Activated CD4-positive, alpha-beta T cell treated with anti-CD3 and anti-CD28 coated beads, Interleukin-2, amount 10 ng/mL, durations not matched to agents 7 days and 5 days (primary cell): ENCODE data around the gene KCNN3. TPM values are rescaled to one million over a fixed set of nuclear protein-coding genes. Genes with fewer than 3 reads are reported as not detected.
A peak's percentile ranks its signal among the peaks of the same experiment; 100 is the strongest.

Experiments used
- CTCF ChIA-PET: fragments of 350-600 bp; sonication (Branson Sonifier 250); formaldehyde crosslinking; loops from one replicate; lab custom pipeline; 2021; ENCODE audit warnings: antibody characterized with exemption; lab: Charles Lee
- POLR2A ChIA-PET: fragments of 350-600 bp; sonication (Branson Sonifier 250); formaldehyde crosslinking; loops from one replicate; lab custom pipeline; 2021; ENCODE audit warnings: antibody characterized with exemption; lab: Charles Lee
- DNase-seq: peaks from one replicate; pipeline ENCODE4 v3.0.0-alpha.2; 2020
- H3K27ac Mint-ChIP-seq: one replicate; pipeline ENCODE4 v1.8.0; 2021; ENCODE audit warnings: mild to moderate bottlenecking, moderate library complexity, mixed read lengths
- H3K27me3 Mint-ChIP-seq: one replicate; pipeline ENCODE4 v1.8.0; 2021; ENCODE audit warnings: mixed read lengths
- H3K36me3 Mint-ChIP-seq: one replicate; pipeline ENCODE4 v1.8.0; 2021; ENCODE audit warnings: low read depth, mixed read lengths
- H3K4me1 Mint-ChIP-seq: one replicate; pipeline ENCODE4 v1.8.0; 2021; ENCODE audit warnings: mixed read lengths
- H3K4me3 Mint-ChIP-seq: one replicate; pipeline ENCODE4 v1.8.0; 2021; ENCODE audit warnings: mild to moderate bottlenecking, moderate library complexity, mixed read lengths
- H3K9me3 Mint-ChIP-seq: one replicate; pipeline ENCODE4 v1.8.0; 2021; ENCODE audit warnings: mixed read lengths
- total RNA-seq, 2 experiments: library from RNA; stranded (reverse); gene quantifications; one replicate each; pipeline ENCODE4 v1.2.3, GENCODE V29; 2021

The KCNN3 gene
- total RNA-seq, 2 experiments from 2014 or later: 0.17 TPM; not detected in 1

GRCh38 chr1:154741741-154742495 is 128.2 kb downstream of the KCNN3 start:
- Mint-ChIP-seq H3K9me3 (peaks cover 5% of the 10 kb centered on the region), H3K27ac (no peak overlapping the region), H3K4me3 (no peak overlapping the region), H3K4me1 (peaks cover 66% of the 10 kb centered on the region), H3K36me3 (peaks cover 10% of the 10 kb centered on the region), H3K27me3 (peaks cover 40% of the 10 kb centered on the region)
- DNase-seq: no peak
- CTCF ChIA-PET: interaction anchor here (0.6 to 2.4 kb wide), 3 partner anchors 8 to 792 kb away, joined by 4 to 8 read pairs (median 4); no protein-coding TSS in a partner anchor
- POLR2A ChIA-PET: no interaction called here

- ChIA-PET CTCF (interaction anchor here (0.6 to 0.9 kb wide), 2 partner anchors 11 to 792 kb away, joined by 4 read pairs; no protein-coding TSS in a partner anchor), POLR2A (no interaction called here)
- no peak overlapping the region for H3K4me3 Mint-ChIP-seq
- peaks cover 10% of the 10 kb centered on the region for H3K36me3 Mint-ChIP-seq
- peaks cover 66% of the 10 kb centered on the region for H3K4me1 Mint-ChIP-seq
- no peak for DNase-seq
- peaks cover 38% of the 10 kb centered on the region for H3K27me3 Mint-ChIP-seq
- H3K9me3 Mint-ChIP-seq: peaks cover 5% of the 10 kb centered on the region
- H3K27ac Mint-ChIP-seq: no peak overlapping the region
Observed at GRCh38 chr1:154741327-154741726, 128.8 kb downstream of the KCNN3 start.

- no peak for DNase-seq
- CTCF ChIA-PET: interaction anchor here (1.0 to 2.0 kb wide), 5 partner anchors 11 to 80 kb away, joined by 3 to 5 read pairs (median 4); no protein-coding TSS in a partner anchor
- Mint-ChIP-seq H3K9me3 (peaks cover 5% of the 10 kb centered on the region), H3K27me3 (peaks cover 38% of the 10 kb centered on the region), H3K27ac (no peak overlapping the region), H3K36me3 (peaks cover 7% of the 10 kb centered on the region), H3K4me3 (no peak overlapping the region), H3K4me1 (peaks cover 62% of the 10 kb centered on the region)
- POLR2A ChIA-PET: no interaction called here
Observed at GRCh38 chr1:154739654-154740053, 130.4 kb downstream of the KCNN3 start.

GRCh38 chr1:154736841-154737240 is 133.2 kb downstream of the KCNN3 start:
- Mint-ChIP-seq H3K4me1 (peaks cover 52% of the 10 kb centered on the region), H3K27ac (no peak overlapping the region), H3K27me3 (peaks cover 27% of the 10 kb centered on the region), H3K4me3 (no peak overlapping the region), H3K36me3 (peaks cover 3% of the 10 kb centered on the region), H3K9me3 (peaks cover 3% of the 10 kb centered on the region)
- DNase-seq: no peak
- ChIA-PET CTCF (interaction anchor here (0.8 to 1.9 kb wide), 5 partner anchors 9 to 74 kb away, joined by 3 to 5 read pairs (median 4); no protein-coding TSS in a partner anchor), POLR2A (interaction anchor here (0.6 to 1.4 kb wide), 2 partner anchors 14 to 207 kb away, joined by 3 to 4 read pairs; no protein-coding TSS in a partner anchor)

- Mint-ChIP-seq H3K4me3 (no peak overlapping the region), H3K4me1 (peaks cover 56% of the 10 kb centered on the region), H3K9me3 (no peaks in the 10 kb centered on the region), H3K27ac (peak overlapping the region; percentile 80), H3K27me3 (peaks cover 22% of the 10 kb centered on the region), H3K36me3 (no peaks in the 10 kb centered on the region)
- ChIA-PET CTCF (interaction anchor here (1.0 to 1.9 kb wide), 5 partner anchors 9 to 46 kb away, joined by 3 to 5 read pairs (median 5); no protein-coding TSS in a partner anchor), POLR2A (no interaction called here)
- no peak for DNase-seq
Observed at GRCh38 chr1:154735804-154736168, 134.3 kb downstream of the KCNN3 start.

GRCh38 chr1:154735061-154735803 is 134.8 kb downstream of the KCNN3 start:
- H3K4me3 Mint-ChIP-seq: no peak overlapping the region
- no peaks in the 10 kb centered on the region for H3K9me3 Mint-ChIP-seq
- H3K27ac Mint-ChIP-seq: peak overlapping the region; percentile 80
- ChIA-PET POLR2A (no interaction called here), CTCF (interaction anchor here (1.0 to 2.7 kb wide), 6 partner anchors 8 to 47 kb away, joined by 3 to 8 read pairs (median 5); no protein-coding TSS in a partner anchor)
- no peaks in the 10 kb centered on the region for H3K36me3 Mint-ChIP-seq
- H3K27me3 Mint-ChIP-seq: peaks cover 18% of the 10 kb centered on the region
- peaks cover 60% of the 10 kb centered on the region for H3K4me1 Mint-ChIP-seq
- no peak for DNase-seq

- Mint-ChIP-seq H3K4me3 (no peak overlapping the region), H3K4me1 (peaks cover 64% of the 10 kb centered on the region), H3K36me3 (no peaks in the 10 kb centered on the region), H3K27me3 (peaks cover 6% of the 10 kb centered on the region), H3K9me3 (no peaks in the 10 kb centered on the region), H3K27ac (no peak overlapping the region)
- no peak for DNase-seq
- POLR2A ChIA-PET: no interaction called here
- CTCF ChIA-PET: interaction anchor here (0.9 to 2.7 kb wide), 4 partner anchors 10 to 17 kb away, joined by 3 to 8 read pairs (median 3); no protein-coding TSS in a partner anchor
Observed at GRCh38 chr1:154733621-154734020, 136.5 kb downstream of the KCNN3 start.

GRCh38 chr1:154730986-154731489 is 139.0 kb downstream of the KCNN3 start:
- Mint-ChIP-seq H3K27me3 (peaks cover 4% of the 10 kb centered on the region), H3K4me3 (no peak overlapping the region), H3K36me3 (no peaks in the 10 kb centered on the region), H3K27ac (peak overlapping the region; percentile 28), H3K9me3 (no peaks in the 10 kb centered on the region), H3K4me1 (peaks cover 63% of the 10 kb centered on the region)
- ChIA-PET POLR2A (no interaction called here), CTCF (interaction anchor here (1.3 kb wide), 2 partner anchors 10 to 18 kb away, joined by 3 to 4 read pairs; no protein-coding TSS in a partner anchor)
- no peak for DNase-seq

- Mint-ChIP-seq H3K27ac (no peak overlapping the region), H3K4me3 (no peak overlapping the region), H3K9me3 (no peaks in the 10 kb centered on the region), H3K4me1 (peaks cover 60% of the 10 kb centered on the region), H3K27me3 (peaks cover 4% of the 10 kb centered on the region), H3K36me3 (no peaks in the 10 kb centered on the region)
- DNase-seq: no peak
- ChIA-PET CTCF (interaction anchor here (1.3 to 1.6 kb wide), 3 partner anchors 11 to 19 kb away, joined by 3 to 5 read pairs (median 4); no protein-coding TSS in a partner anchor), POLR2A (no interaction called here)
Observed at GRCh38 chr1:154730259-154730658, 139.8 kb downstream of the KCNN3 start.

- POLR2A ChIA-PET: no interaction called here
- Mint-ChIP-seq H3K4me3 (no peak overlapping the region), H3K36me3 (no peaks in the 10 kb centered on the region), H3K9me3 (no peaks in the 10 kb centered on the region), H3K4me1 (peaks cover 56% of the 10 kb centered on the region), H3K27ac (no peak overlapping the region), H3K27me3 (peaks cover 4% of the 10 kb centered on the region)
- CTCF ChIA-PET: interaction anchor here (1.3 to 1.6 kb wide), 2 partner anchors 15 to 19 kb away, joined by 3 to 5 read pairs; no protein-coding TSS in a partner anchor
- no peak for DNase-seq
Observed at GRCh38 chr1:154729577-154729976, 140.5 kb downstream of the KCNN3 start.

- Mint-ChIP-seq H3K27me3 (peaks cover 4% of the 10 kb centered on the region), H3K4me1 (peaks cover 53% of the 10 kb centered on the region), H3K36me3 (no peaks in the 10 kb centered on the region), H3K9me3 (no peaks in the 10 kb centered on the region), H3K27ac (no peak overlapping the region), H3K4me3 (no peak overlapping the region)
- ChIA-PET CTCF (interaction anchor here (1.6 to 2.2 kb wide), 2 partner anchors 15 to 16 kb away, joined by 5 read pairs; no protein-coding TSS in a partner anchor), POLR2A (no interaction called here)
- DNase-seq: no peak
Observed at GRCh38 chr1:154729031-154729442, 141.0 kb downstream of the KCNN3 start.
